Panc1 (cell line): ENCODE data around the gene CAPN15. TPM values are rescaled to one million over a fixed set of nuclear protein-coding genes. Genes with fewer than 3 reads are reported as not detected.
A peak's percentile ranks its signal among the peaks of the same experiment; 100 is the strongest.

Experiments
- ATAC-seq: fragments of 200-7000 bp; cut with Tn5 transposase; 2 replicates; pipeline ENCODE4 v1.9.1; 2020; ENCODE audit warnings: mild to moderate bottlenecking, moderate library complexity
- BruUV-seq: library from RNA; stranded (reverse); fragments of 400-500 nt; replicated peaks from 2 replicates; lab custom pipeline; 2021; lab: Mats Ljungman, UMichigan
- CTCF ChIA-PET: fragments of 300-600 bp; sonication (Branson Sonifier 250); formaldehyde crosslinking; loops from one replicate; lab custom pipeline; 2022; ENCODE audit warnings: antibody characterized with exemption; lab: Charles Lee
- POLR2A ChIA-PET: fragments of 300-600 bp; sonication (Branson Sonifier 250); formaldehyde crosslinking; loops from one replicate; lab custom pipeline; 2022; ENCODE audit warnings: antibody characterized with exemption; lab: Charles Lee
- DNase-seq: peaks from one replicate; pipeline ENCODE4 v3.0.0-alpha.2; 2010; ENCODE audit warnings: low read depth, low spot score
- H3K27ac ChIP-seq: 2 replicates; pipeline ENCODE4 v1.5.1; 2011; ENCODE audit warnings: mild to moderate bottlenecking, low read length, inconsistent platforms
- H3K27me3 ChIP-seq: fragments of 200-500 bp; sonication (Bioruptor generic); 2 replicates; pipeline ENCODE4 v1.6.0; 2014; ENCODE audit warnings: low read length, inconsistent platforms; ENCODE audit not compliant: control insufficient read depth, insufficient read depth
- H3K36me3 ChIP-seq: fragments of 200-500 bp; sonication (Bioruptor generic); 2 replicates; pipeline ENCODE4 v1.5.1; 2014; ENCODE audit warnings: inconsistent platforms, mild to moderate bottlenecking, low read length, moderate library complexity; ENCODE audit not compliant: control insufficient read depth, insufficient read depth
- H3K4me1 ChIP-seq: 2 replicates; pipeline ENCODE4 v1.5.1; 2011; ENCODE audit warnings: inconsistent platforms, mild to moderate bottlenecking, low read length, moderate library complexity; ENCODE audit not compliant: control insufficient read depth, insufficient read depth
- H3K4me3 ChIP-seq, 2 experiments: 2 replicates each; pipeline ENCODE4 v1.5.1; 2011 to 2012; ENCODE audit warnings: low read depth in 2 of 2, low read length in 2 of 2, mild to moderate bottlenecking in 2 of 2, inconsistent platforms in 1 of 2, moderate library complexity in 1 of 2
- H3K9me3 ChIP-seq: fragments of 200-500 bp; sonication (Bioruptor generic); 2 replicates; pipeline ENCODE4 v1.5.1; 2014; ENCODE audit warnings: low read depth, mild to moderate bottlenecking, inconsistent platforms, low read length, moderate library complexity; ENCODE audit not compliant: control insufficient read depth, insufficient read depth
- POLR2AphosphoS5 ChIP-seq: IDR thresholded peaks from 2 replicates; pipeline ENCODE4 v1.6.1; 2012; ENCODE audit warnings: mild to moderate bottlenecking, low read depth, low read length, moderate library complexity
- SIN3A ChIP-seq: IDR thresholded peaks from 2 replicates; pipeline ENCODE4 v1.6.1; 2012; ENCODE audit warnings: low read depth, mild to moderate bottlenecking, low read length, moderate library complexity, borderline replicate concordance; ENCODE audit not compliant: insufficient read depth
- TCF7L2 ChIP-seq: IDR thresholded peaks from 2 replicates; pipeline ENCODE4 v1.6.1; 2011; ENCODE audit warnings: mild to moderate bottlenecking, low read depth, low read length, inconsistent platforms
- in situ Hi-C: cut with HindIII; loops from 2 replicates; pipeline ENCODE4 v1.10.0; 2016; ENCODE audit warnings: low sequenced_read_pairs, low pct_unique_long_range_greater_than_20kb
- intact Hi-C: fragments of 100-400 bp; cut with micrococcal nuclease; formaldehyde crosslinking; loops from one replicate; pipeline ENCODE4 v1.10.0; 2022; ENCODE audit not compliant: unreplicated experiment
- total RNA-seq: library from RNA; stranded (reverse); gene quantifications from one replicate; pipeline ENCODE4 v1.2.1, GENCODE V29; 2021; ENCODE audit not compliant: unreplicated experiment
- TF ChIP-seq, protein P1 (sequence below), 2 experiments: IDR thresholded peaks; 2 replicates each; pipeline ENCODE4 v1.6.1; 2011 to 2012; ENCODE audit warnings: low read depth in 2 of 2, control low read depth in 1 of 2, low read length in 1 of 2, mild to moderate bottlenecking in 1 of 2, moderate library complexity in 1 of 2; ENCODE audit not compliant: insufficient read depth in 1 of 2
- TF ChIP-seq, protein P2 (sequence below): fragments of 450-650 bp; IDR thresholded peaks from 2 replicates; pipeline ENCODE4 v1.5.1; 2017; ENCODE audit warnings: mild to moderate bottlenecking

CAPN15 gene
- total RNA-seq, 1 experiment from 2014 or later, result 78.5 TPM

DNA sequence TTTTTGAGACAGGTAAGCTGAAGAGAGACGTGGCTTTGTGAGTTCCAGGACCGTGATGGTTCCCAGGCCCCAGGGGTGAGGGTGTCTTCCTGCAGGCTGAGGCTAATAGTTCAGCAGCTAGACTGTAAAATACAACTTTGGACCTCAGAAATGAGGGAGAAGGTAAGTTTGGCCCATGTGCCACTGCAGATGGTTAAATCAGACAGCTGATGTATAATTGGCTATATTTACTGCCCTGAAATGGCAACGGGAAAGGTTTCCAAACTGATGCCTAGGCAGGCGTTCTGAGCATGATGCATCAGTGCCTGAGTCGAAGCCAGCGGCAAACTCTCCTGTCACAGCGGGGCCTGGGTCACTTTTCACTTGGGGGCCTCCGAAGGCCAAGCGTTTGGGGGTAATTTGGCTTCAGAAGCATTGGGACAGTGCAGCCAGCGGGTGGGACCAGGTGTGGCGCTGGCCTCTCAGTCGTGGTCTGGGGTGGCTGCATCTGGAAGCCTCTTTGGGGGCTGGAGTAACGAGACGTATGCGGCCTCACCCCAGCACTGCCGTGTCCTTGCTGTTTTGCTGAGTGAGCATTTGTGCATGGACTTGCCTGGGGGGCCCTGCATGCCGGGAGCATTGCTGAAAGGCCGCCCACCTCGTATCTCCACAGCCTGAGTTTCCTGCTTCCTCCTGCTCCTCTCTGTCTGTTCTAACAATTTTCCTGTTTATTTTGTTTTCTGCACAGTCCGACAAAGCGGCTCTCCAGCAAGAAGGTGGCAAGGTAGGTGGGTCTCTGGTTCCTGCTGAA is 31.2 kb upstream of the CAPN15 start:
- ChIA-PET POLR2A (interaction anchor here (0.5 kb wide), 1 partner anchor 311 kb away, joined by 7 read pairs; no protein-coding TSS in a partner anchor), CTCF (interaction anchor here (0.6 kb wide), 1 partner anchor 125 kb away, joined by 3 read pairs; no protein-coding TSS in a partner anchor)
- intact Hi-C loops (loop anchor here (5.0 kb wide), 1 partner anchor 104 kb away; no protein-coding TSS in a partner anchor), in situ Hi-C loops (no loop called here)
- Histone ChIP-seq H3K4me3 (no peak overlapping the region), H3K27me3 (no peaks in the 10 kb centered on the region), H3K36me3 (no peaks in the 10 kb centered on the region), H3K4me1 (no peaks in the 10 kb centered on the region), H3K9me3 (no peaks in the 10 kb centered on the region), H3K27ac (no peak overlapping the region)
- ATAC-seq (no peak), DNase-seq (no peak)
- BruUV-seq, result no TSS peak
- TF ChIP-seq TCF7L2 (no peak), SIN3A (no peak), POLR2AphosphoS5 (no peak)
- TF ChIP-seq, protein P1, sequence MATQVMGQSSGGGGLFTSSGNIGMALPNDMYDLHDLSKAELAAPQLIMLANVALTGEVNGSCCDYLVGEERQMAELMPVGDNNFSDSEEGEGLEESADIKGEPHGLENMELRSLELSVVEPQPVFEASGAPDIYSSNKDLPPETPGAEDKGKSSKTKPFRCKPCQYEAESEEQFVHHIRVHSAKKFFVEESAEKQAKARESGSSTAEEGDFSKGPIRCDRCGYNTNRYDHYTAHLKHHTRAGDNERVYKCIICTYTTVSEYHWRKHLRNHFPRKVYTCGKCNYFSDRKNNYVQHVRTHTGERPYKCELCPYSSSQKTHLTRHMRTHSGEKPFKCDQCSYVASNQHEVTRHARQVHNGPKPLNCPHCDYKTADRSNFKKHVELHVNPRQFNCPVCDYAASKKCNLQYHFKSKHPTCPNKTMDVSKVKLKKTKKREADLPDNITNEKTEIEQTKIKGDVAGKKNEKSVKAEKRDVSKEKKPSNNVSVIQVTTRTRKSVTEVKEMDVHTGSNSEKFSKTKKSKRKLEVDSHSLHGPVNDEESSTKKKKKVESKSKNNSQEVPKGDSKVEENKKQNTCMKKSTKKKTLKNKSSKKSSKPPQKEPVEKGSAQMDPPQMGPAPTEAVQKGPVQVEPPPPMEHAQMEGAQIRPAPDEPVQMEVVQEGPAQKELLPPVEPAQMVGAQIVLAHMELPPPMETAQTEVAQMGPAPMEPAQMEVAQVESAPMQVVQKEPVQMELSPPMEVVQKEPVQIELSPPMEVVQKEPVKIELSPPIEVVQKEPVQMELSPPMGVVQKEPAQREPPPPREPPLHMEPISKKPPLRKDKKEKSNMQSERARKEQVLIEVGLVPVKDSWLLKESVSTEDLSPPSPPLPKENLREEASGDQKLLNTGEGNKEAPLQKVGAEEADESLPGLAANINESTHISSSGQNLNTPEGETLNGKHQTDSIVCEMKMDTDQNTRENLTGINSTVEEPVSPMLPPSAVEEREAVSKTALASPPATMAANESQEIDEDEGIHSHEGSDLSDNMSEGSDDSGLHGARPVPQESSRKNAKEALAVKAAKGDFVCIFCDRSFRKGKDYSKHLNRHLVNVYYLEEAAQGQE (IDR thresholded peaks at IDR 0.05; ENCODE audit: insufficient read depth in 1 of 2, low read depth in 2 of 2, low read length in 1 of 2), result no peak
- TF ChIP-seq, protein P2, sequence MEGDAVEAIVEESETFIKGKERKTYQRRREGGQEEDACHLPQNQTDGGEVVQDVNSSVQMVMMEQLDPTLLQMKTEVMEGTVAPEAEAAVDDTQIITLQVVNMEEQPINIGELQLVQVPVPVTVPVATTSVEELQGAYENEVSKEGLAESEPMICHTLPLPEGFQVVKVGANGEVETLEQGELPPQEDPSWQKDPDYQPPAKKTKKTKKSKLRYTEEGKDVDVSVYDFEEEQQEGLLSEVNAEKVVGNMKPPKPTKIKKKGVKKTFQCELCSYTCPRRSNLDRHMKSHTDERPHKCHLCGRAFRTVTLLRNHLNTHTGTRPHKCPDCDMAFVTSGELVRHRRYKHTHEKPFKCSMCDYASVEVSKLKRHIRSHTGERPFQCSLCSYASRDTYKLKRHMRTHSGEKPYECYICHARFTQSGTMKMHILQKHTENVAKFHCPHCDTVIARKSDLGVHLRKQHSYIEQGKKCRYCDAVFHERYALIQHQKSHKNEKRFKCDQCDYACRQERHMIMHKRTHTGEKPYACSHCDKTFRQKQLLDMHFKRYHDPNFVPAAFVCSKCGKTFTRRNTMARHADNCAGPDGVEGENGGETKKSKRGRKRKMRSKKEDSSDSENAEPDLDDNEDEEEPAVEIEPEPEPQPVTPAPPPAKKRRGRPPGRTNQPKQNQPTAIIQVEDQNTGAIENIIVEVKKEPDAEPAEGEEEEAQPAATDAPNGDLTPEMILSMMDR, result no peak

DNA sequence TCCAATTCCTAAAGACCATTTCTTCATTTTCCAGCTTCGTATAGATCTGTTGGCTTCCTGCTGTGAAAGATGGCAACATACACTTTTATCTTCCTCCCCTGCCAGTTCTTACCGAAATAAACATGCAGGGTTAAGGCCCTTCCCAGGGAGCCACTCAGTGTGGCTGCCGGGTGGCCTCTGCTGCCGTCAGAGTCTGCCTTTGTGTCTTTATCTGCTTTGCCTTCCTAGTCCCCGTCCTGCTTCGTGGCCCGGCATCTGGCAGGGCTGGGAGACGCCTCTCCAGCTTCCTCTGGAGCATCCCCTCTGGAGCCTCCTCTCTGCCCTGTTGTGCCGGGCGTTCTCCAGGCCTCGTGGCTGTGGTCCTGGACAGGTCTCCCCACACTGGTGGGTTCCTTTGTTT is 30.3 kb upstream of the CAPN15 start:
- Histone ChIP-seq H3K36me3 (no peaks in the 10 kb centered on the region), H3K27ac (no peak overlapping the region), H3K4me1 (no peaks in the 10 kb centered on the region), H3K27me3 (no peaks in the 10 kb centered on the region), H3K9me3 (no peaks in the 10 kb centered on the region), H3K4me3 (no peak overlapping the region)
- ChIA-PET POLR2A (no interaction called here), CTCF (interaction anchor here (0.6 to 0.7 kb wide), 2 partner anchors 17 to 124 kb away, joined by 3 to 15 read pairs; no protein-coding TSS in a partner anchor)
- intact Hi-C loops (loop anchor here (5.0 kb wide), 1 partner anchor 105 kb away; no protein-coding TSS in a partner anchor), in situ Hi-C loops (no loop called here)
- ATAC-seq (no peak), DNase-seq (no peak)
- no TSS peak for BruUV-seq
- TF ChIP-seq POLR2AphosphoS5, result no peak

DNA sequence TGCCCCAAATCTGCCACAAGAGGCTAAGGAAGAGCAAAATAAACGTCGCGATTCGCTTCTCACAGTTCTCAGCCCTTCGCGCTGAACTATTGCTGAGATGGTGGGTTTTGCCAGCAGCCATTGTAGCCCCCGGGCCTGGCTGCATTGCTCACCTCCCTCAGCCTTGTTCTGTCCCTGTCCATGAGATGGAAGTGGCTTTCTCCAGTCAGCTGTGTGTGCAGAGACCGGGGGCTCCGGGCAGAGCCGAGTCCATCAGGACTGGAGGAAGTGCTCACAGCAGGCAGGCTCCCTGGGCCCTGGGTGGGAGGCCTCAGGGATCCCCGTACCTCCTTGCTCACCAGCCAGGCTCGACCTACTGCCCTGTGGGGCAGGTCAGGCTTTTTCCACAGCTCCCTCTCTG is 27.6 kb upstream of the CAPN15 start:
- in situ Hi-C loops, result no loop called here
- Histone ChIP-seq H3K4me3 (no peak overlapping the region), H3K9me3 (no peaks in the 10 kb centered on the region), H3K27me3 (no peaks in the 10 kb centered on the region), H3K36me3 (no peaks in the 10 kb centered on the region), H3K27ac (no peak overlapping the region), H3K4me1 (no peaks in the 10 kb centered on the region)
- ATAC-seq (no peak), DNase-seq (no peak)
- ChIA-PET CTCF (no interaction called here), POLR2A (no interaction called here)
- TF ChIP-seq, protein P1 (IDR thresholded peaks at IDR 0.05; ENCODE audit: insufficient read depth in 1 of 2, low read depth in 2 of 2, low read length in 1 of 2), result no peak
- TF ChIP-seq, protein P2, result no peak
- TF ChIP-seq TCF7L2 (no peak), SIN3A (no peak), POLR2AphosphoS5 (no peak)
- BruUV-seq, result TSS peak; percentile 42
- intact Hi-C loops, result loop anchor here (5.0 kb wide), 1 partner anchor 108 kb away; no protein-coding TSS in a partner anchor
